Stimulated activated CD4-positive, alpha-beta T cell treated with anti-CD3 and anti-CD28 coated beads, TNF-alpha, amount 100 ng/mL, for 48 hours (primary cell): ENCODE results near the gene OR11G2.
"Not testable (repeated sequence)": the region's sequence is repeated elsewhere in the genome, so short reads cannot be mapped to it uniquely, and the experiment has no call there.

Experiments
- DNase-seq, 3 donors: peaks; one replicate each; pipeline ENCODE4 v3.0.0-alpha.2; 2020; ENCODE audit warnings: low read depth in 3 of 3

Gene OR11G2, protein sequence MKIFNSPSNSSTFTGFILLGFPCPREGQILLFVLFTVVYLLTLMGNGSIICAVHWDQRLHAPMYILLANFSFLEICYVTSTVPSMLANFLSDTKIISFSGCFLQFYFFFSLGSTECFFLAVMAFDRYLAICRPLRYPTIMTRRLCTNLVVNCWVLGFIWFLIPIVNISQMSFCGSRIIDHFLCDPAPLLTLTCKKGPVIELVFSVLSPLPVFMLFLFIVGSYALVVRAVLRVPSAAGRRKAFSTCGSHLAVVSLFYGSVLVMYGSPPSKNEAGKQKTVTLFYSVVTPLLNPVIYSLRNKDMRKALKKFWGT

DNA sequence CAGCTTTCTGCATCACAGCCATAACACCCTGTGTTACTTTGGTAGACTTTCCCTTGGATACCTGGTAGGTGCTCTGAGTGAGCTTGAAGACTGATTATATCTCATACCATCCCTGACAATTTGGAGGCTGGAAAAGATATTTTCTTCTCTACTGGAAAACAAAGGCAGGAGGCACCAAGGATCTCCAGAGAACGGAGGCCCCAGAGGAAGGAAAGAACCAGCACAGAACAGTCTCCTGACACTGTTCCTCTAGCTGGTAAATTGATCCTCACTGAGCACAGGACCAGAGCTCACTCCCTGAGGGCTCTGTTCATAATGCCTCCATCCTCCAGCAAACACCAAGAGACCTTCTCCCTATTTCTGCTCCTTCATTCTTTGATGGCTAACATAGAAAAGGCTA is at the start of gene OR11G2:
Gene OR11G2, plus strand, starts transcription at position 301 of the 400 bp plus-strand sequence. CDS start 6,542 bp downstream, outside the sequence.
- DNase-seq: no peak

DNA sequence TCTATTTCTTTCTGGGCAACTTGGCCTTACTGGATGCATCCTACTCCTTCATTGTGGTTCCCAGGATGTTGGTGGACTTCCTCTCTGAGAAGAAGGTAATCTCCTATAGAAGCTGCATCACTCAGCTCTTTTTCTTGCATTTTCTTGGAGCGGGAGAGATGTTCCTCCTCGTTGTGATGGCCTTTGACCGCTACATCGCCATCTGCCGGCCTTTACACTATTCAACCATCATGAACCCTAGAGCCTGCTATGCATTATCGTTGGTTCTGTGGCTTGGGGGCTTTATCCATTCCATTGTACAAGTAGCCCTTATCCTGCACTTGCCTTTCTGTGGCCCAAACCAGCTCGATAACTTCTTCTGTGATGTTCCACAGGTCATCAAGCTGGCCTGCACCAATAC is 46.8 kb upstream of the OR11G2 start:
- no peak for DNase-seq

DNA sequence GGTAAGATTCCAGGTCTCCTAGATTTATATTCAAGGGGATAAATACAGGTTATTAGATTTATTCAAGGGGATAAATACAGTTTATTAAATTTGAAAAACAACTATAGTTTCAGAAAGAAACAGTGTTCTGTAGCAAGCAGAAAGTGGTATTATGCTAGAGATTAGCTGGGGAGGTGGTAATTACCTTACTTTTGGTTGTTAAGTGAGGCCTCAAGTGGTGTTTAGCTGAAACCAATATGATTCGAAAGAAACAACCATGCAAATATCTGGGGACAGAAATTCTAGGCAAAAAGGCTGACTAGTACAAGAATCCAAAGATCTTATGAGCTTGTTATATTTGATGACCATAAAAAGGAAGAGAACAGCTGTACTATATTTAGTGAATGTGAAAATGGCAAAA is 45.9 kb upstream of the OR11G2 start:
- no peak for DNase-seq

DNA sequence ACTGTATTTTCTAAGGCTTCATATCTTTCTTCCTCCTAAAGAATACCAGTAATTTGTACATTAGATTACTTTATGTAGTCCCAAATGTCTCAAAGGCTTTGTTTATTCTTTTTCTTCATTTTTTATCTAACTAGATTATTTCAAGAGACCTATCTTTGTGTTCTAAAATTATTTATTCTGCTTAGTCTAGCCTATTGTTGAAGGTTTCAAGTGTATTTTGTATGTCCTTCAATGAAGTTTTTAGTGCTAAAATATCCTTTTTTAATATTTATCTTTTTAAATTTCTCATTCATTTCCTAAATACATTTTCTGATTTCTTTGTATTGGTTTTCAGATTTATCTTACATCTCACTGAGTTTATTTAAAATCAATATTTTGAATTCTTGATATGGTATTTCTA is 26.2 kb upstream of the OR11G2 start:
- no peak for DNase-seq

DNA sequence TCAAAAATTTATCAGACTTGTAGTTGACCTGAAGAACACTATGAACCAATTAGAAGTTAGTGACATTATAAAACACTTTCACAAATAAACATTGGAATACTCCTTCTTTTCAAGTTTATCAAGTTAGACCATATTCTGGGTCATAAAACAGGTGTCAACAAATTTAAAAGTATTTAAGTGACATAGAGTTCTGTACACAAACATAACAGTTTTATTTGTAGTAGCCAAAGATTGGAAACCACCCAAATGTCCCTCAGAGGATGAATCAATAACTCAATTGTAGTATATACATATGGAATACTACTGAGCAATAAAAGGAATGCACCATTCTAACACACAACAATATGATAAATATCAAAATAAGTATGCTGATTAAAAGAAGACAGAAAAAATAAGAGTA is 23.6 kb upstream of the OR11G2 start:
- no peak for DNase-seq

DNA sequence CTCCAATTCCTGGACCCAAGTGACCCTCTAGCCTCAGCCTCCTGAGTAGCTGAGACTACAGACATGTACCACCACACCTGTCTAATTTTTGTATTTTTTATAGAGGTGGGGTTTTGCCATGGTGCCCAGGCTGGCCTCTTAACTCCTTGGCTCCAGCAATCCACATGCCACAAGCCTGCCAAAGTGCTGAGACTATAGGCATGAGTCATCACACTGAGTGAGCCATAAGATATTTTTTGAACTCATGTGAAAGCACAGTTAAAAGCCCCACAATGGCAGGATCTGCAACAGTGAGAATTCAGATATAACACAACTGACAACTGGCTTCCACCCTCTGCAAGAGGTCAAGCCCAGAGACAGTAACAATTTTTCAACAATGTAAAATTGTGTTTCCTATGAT is 20.8 kb upstream of the OR11G2 start:
- DNase-seq: not testable (repeated sequence)

DNA sequence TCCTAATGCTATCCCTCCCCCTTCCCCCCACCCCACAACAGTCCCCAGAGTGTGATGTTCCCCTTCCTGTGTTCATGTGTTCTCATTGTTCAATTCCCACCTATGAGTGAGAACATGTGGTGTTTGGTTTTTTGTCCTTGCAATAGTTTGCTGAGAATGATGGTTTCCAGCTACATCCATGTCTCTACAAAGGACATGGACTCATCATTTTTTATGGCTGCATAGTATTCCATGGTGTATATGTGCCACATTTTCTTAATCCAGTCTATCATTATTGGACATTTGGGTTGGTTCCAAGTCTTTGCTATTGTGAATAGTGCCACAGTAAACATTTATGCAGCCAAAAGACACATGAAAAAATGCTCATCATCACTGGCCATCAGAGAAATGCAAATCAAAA is 16.5 kb upstream of the OR11G2 start:
- DNase-seq: not testable (repeated sequence)

DNA sequence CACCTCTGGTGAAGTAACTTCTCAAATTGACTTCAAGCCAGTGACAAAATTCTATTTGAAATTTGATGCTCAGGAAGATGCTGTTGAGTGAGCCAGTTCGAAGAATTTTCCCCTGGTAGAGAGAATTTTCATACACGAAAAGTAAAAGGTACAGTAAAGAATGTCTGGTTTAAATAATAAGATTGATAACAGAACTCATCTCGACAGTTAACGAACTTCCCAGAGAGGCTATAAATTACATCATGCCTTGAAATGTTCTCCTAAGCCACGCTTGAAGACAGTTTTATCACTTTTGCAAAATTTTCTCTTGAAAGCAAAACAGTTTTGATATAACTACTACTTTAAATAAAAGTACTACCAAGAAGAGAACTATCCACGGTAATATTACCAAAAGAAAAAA is 14.4 kb upstream of the OR11G2 start:
- DNase-seq: no peak

DNA sequence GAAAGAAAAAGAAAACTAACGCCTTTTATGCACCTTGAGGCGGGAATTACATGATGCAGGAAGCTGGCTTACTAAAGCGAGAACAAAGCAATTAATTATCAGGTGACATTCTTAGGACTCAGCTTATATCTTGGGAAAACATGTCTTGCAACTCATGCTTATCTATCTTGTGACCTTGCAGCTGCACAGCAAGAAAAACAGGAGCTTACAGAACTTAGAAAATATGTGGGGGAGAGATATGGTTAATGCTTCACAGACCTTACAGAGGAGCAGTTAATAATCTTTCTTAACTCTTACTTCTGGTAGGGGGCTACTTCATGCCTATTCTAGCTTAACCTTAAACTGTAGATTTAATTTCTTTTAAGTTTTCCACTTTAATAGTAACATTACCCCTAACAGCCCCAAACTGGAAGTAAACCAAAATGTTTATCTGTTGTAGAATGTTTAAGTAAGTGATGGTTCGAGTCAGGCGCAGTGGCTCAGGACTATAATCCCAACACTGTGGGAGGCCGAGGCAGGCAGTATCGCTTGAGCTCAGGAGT is 13.2 kb upstream of the OR11G2 start:
- no peak for DNase-seq

DNA sequence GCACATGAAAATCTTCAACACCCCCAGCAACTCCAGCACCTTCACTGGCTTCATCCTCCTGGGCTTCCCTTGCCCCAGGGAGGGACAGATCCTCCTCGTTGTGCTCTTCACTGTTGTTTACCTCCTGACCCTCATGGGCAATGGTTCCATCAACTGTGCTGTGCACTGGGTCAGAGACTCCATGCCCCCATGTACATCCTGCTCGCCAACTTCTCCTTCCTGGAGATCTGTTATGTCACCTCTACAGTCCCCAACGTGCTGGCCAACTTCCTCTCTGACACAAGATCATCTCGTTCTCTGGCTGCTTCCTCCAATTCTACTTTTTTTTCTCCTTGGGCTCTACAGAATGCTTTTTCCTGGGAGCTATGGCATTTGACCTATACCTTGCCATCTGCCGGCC is 11.5 kb upstream of the OR11G2 start:
- DNase-seq: no peak

DNA sequence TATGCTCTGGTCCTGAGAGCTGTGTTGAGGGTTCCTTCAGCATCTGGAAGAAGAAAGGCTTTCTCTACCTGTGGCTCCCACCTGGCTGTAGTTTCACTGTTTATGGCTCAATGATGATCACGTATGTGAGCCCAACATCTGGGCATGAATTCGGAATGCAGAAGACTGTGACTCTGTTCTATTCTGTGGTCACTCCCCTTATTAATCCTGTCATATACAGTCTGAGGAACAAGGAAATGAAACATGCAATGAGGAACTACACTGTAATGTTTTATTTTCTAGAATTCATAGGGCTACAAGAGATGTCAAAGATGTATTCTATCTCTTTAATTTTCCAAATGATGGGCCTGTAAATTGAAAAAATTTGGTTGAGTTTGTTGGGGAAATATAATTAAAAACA is 10.8 kb upstream of the OR11G2 start:
- no peak for DNase-seq

DNA sequence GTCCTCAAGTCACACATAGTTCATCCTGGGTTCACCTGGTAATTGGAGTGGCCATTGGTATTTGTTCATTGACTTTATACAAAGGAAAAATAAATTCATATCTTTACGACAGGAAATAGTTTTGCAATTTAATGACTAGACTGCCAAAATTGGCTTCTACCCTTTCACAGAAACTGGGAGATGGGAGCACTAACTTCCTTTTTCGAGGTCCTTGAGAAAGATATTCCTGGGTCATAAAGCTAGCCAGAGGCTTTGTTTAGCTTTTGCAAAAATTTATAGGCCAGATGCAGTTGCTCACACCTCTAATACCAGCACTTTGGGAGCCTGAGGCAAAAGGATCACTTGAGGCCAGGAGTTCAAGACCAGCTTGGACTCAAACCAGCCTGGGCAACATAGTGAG is 10.2 kb upstream of the OR11G2 start:
- no peak for DNase-seq

DNA sequence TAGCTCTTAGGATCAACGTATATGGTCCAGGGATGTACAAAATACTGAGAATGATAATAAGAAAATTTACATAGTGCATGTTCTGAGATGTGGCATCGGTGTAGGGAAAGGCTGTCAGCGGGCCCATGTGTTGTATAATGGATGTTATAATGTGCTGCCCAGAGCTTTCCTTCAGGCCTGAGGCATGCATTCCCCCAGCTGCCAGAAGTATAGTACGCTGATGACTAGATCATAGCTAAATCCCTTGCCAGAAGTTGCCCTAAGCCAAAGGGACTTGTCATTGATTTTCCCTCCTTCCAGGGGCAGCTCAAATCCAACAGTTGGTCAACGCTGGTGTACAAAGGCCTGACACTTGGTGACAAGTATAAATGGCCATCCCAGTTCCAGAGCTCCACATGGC is 6.5 kb upstream of the OR11G2 start:
- no peak for DNase-seq

DNA sequence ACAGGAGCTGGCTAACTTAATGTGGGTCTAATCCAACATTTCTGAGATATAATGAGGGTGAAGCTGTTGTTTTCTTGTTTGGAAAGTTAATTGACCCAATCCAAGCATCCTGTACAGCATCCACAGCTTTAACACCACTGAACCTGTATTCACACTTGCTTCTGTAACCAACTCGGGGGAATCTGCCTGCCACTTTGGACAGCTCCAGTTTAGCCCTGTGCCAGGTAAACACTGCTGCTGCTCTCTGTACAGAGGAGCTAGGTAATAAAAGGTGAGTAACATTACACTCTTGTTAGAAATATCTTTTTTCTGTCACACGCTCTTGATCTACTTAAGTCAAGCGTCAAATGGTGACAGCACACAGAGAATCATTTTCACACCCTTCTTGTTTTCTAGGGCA is 700 bp downstream of the OR11G2 start:
- no peak for DNase-seq

DNA sequence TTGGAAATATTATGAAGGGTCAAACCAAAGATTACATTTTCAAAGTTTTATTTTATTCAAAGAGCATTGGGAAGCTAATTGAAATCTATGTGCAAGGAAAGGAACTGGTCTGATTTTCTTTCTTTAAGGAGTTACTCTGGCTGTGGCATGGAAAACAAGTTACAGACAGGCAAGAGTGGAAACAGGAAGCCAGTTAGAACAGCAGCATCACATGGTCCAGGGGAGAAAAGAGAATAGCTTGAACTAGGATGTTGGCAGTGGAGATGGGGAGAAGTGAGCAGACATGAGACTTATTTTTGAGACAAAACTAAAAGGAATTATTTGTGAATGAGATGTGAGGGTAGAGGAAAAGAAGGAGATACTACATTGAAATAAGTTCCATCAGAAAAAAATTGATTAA is 3.4 kb downstream of the OR11G2 start:
- no peak for DNase-seq

DNA sequence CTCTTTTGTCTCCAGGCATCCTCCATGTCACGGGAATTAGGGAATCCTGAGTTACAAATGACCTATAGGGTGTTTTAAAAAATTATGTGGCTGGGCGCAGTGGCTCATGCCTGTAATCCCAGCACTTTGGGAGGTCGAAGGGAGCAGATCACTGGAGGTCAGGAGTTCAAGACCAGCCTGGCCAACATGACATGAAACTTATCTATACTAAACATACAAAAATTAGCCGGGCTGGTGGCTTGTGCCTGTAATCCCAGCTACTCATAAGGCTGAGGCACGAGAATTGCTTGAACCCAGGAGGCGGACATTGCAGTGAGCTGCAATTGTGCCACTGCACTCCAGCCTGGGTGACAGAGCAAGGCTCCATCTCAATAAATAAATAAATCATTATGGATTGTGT is 4.5 kb downstream of the OR11G2 start:
- not testable (repeated sequence) for DNase-seq

DNA sequence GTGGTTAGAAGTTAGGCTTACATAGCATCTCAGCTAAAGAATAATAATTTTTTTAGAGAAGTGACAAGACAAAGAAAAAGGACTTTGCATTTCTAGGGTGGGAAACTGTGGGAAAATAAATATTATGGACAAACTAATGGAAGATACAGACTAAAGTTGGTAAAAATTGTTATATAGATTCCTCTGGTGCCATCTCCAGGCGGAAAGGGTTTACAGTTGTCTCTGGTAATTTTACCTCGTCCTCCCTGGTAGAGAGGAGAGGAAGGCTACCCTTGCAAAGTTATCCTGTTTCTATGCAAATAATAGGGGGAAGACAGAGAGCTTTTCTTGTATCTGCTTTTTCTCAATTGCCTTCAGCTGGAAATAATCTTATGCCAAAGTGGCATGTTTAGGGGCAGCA is 5.2 kb downstream of the OR11G2 start:
- no peak for DNase-seq

DNA sequence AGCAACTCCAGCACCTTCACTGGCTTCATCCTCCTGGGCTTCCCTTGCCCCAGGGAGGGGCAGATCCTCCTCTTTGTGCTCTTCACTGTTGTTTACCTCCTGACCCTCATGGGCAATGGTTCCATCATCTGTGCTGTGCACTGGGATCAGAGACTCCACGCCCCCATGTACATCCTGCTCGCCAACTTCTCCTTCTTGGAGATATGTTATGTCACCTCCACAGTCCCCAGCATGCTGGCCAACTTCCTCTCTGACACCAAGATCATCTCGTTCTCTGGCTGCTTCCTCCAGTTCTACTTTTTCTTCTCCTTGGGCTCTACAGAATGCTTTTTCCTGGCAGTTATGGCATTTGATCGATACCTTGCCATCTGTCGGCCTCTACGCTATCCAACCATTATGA is 6.8 kb downstream of the OR11G2 start:
- no peak for DNase-seq

DNA sequence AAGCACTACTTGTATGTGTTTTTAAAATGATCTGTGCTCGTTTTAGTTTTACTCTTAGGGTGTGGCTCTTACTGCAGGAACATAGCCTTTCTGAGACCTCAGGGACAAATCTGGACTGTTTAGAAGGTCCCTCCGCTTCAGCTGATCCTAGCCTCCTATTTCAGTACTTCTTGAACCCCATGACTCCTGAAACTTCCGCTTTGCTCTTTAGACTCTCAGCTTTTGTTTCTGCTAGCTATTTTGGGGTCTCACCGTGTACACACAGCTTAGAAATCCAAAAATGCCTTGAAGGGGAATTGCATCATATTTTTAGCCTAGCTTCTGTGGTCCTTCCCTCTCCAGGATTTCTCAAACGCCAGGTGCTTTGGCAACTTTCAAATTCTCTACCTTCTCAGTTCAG is 8.3 kb downstream of the OR11G2 start:
- no peak for DNase-seq

DNA sequence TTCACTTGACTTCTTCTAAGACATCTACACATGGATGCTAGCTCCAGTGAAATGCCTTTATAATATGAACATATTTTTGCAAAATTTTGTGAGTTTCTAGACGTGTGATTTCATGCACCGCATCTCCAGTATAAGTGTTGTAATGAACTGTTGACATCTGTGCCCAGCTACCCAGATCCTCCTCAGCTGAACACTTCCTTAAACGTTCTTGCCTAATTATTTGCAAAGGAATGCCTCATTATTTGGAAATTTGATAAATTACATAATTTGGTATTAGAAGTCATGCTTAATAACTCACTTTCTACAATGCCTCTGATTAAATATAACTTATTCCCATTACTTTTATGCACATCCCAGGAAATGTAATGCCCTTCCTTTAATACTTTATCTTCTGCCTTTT is 14.0 kb downstream of the OR11G2 start:
- no peak for DNase-seq

DNA sequence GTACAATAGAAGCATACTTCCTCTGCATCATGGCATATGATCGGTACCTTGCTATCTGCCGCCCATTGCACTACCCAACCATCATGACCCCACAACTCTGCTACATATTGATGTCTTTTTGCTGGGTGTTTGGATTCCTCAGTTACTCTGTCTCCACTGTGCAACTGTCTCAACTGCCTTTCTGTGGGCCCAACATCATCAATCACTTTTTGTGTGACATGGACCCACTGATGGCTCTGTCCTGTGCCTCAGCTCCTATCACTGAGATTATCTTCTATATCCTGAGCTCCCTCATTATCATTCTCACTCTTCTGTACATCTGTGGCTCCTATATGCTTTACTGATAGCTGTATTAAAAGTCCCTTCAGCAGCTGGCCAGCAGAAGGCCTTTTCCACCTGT is 18.9 kb downstream of the OR11G2 start:
- no peak for DNase-seq

DNA sequence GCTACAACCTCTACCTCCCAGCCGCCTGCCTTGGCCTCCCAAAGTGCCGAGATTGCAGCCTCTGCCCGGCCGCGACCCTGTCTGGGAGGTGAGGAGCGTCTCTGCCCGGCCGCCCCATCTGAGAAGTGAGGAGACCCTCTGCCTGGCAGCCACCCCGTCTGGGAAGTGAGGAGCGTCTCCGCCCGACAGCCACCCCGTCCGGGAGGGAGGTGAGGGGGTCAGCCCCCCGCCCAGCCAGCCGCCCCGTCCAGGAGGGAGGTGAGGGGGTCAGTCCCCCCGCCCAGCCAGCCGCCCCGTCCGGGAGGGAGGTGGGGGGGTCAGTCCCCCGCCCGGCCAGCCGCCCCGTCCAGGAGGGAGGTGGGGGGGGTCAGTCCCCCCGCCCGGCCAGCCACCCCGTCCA is 21.7 kb downstream of the OR11G2 start:
- not testable (repeated sequence) for DNase-seq

DNA sequence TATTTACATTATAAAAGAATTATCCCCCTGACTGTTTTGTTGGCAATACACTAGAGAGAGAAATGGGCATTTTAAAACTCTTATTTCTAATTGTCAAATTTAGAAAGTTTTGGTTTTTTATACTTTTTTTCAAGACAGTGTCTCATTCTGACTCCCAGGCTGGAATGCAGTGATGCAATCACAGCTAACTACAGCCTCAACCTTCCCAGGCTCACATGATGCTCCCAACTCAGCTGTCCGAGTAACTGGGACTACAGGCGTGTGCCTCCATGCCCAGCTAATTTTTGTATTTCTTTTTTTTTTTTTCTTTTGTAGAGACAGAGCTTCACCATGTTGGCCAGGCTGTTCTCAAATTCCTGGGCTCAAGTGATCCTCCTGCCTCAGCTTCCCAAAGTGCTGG is 24.5 kb downstream of the OR11G2 start:
- no peak for DNase-seq

DNA sequence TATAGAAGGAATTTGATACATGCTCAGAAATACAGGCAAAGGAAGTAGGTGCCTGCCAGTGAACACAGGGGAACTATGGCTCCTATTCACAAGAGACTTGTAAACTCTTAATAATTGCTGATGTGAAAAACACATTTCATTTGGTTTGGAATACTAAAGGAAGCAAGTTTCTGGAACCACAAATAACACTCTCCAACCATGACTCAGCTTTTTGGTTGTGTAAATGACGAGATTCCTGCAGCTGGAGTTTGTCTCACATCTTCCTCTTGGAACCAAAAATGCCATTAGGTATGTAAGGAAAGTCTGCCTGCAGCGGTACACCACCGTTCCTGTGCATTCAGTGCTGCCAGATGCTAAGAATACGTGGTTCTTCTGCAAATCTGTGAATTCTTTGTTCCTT is 28.3 kb downstream of the OR11G2 start:
- no peak for DNase-seq
